Right lobe of liver (tissue), 4 donors: ENCODE data around the gene PPP1R37.

ENCODE experiments used
- CTCF ChIP-seq, 4 donors: fragments of 200-600 bp in 3 of 4; fragments of 450-650 bp in 1 of 4; IDR thresholded peaks; one replicate each; pipeline versions ENCODE4 v1.5.1 to v1.8.0; 2016 to 2022; ENCODE audit warnings: antibody characterized with exemption in 4 of 4, mild to moderate bottlenecking in 2 of 4
- POLR2A ChIP-seq: fragments of 450-650 bp; IDR thresholded peaks from one replicate; pipeline ENCODE4 v1.6.1; 2017; ENCODE audit warnings: antibody characterized with exemption, mild to moderate bottlenecking
- donor health status: DM: no; HTN: no; CAD: no.
- donor health status: DM: no; HTN: no; CAD: no.
- donor health status: DM: no; HTN: yes; CAD: no.

GRCh38 chr19:45069056-45069455 lies 23.9 kb upstream of the PPP1R37 start:
- no peak for TF ChIP-seq CTCF (IDR thresholded peaks at IDR 0.05)
- no peak for TF ChIP-seq POLR2A
